Omental fat pad (tissue), 4 donors: ENCODE data around the gene REXO1. TPM values are rescaled to one million over a fixed set of nuclear protein-coding genes. Genes with fewer than 3 reads are reported as not detected.

ENCODE experiments used
- ATAC-seq: fragments of 150-250 bp; one replicate; pipeline ENCODE4 v1.9.1; 2016; ENCODE audit warnings: mild to moderate bottlenecking, moderate library complexity; ENCODE audit not compliant: low FRiP score
- DNase-seq: peaks from one replicate; pipeline ENCODE4 v3.0.0-alpha.2; 2019; ENCODE audit warnings: low spot score
- CTCF ChIP-seq, 3 donors: fragments of 450-650 bp; IDR thresholded peaks; one replicate each; pipeline ENCODE4 v1.5.1; 2016 to 2017; ENCODE audit warnings: antibody characterized with exemption in 3 of 3, mild to moderate bottlenecking in 3 of 3, moderate library complexity in 2 of 3
- total RNA-seq, 4 donors: library from RNA; depleted of rRNA; stranded (reverse); fragments of >200 nt; gene quantifications; one replicate each; pipeline ENCODE4 v1.1.0, GENCODE V29; 2016

Gene REXO1
- total RNA-seq, 4 donors from 2014 or later: 17.0 to 31.3 (median 19.6) TPM

- DNase-seq (no peak), ATAC-seq (no peak)
- TF ChIP-seq CTCF (IDR thresholded peaks at IDR 0.05): no peak
Measured at GRCh38 chr19:1862424-1863327, 14.4 kb upstream of the REXO1 start.

GRCh38 chr19:1862068-1862423 is 13.8 kb upstream of the REXO1 start:
- ATAC-seq: no peak
- no peak for TF ChIP-seq CTCF (IDR thresholded peaks at IDR 0.05)
- DNase-seq: no peak

- TF ChIP-seq CTCF (IDR thresholded peaks at IDR 0.05): no peak
- no peak for ATAC-seq
- DNase-seq: no peak
Measured at GRCh38 chr19:1861599-1862031, 13.3 kb upstream of the REXO1 start.

- DNase-seq (no peak), ATAC-seq (no peak)
- no peak for TF ChIP-seq CTCF (IDR thresholded peaks at IDR 0.05)
Measured at GRCh38 chr19:1860821-1861598, 12.7 kb upstream of the REXO1 start.

- TF ChIP-seq CTCF (IDR thresholded peaks at IDR 0.05): no peak
- DNase-seq (no peak), ATAC-seq (no peak)
Measured at GRCh38 chr19:1860042-1860775, 11.9 kb upstream of the REXO1 start.

- no peak for TF ChIP-seq CTCF (IDR thresholded peaks at IDR 0.05)
- no peak for ATAC-seq
- no peak for DNase-seq
Measured at GRCh38 chr19:1859331-1859781, 11.1 kb upstream of the REXO1 start.
